T-helper 2 cell treated with Interferon-gamma antibody and Interleukin-4, amounts not matched to agents 100 ng/mL and 5 ng/mL, for 36 hours (primary cell): Measurements from ENCODE around the gene PPL. TPM values are rescaled to one million over a fixed set of nuclear protein-coding genes. Genes with fewer than 3 reads are reported as not detected.

Experiments used
- intact Hi-C: fragments of 100-400 bp; cut with micrococcal nuclease; formaldehyde crosslinking; loops from one replicate; pipeline ENCODE4 v1.15.1; 2023
- total RNA-seq: library from RNA; stranded (reverse); gene quantifications from 2 replicates; pipeline ENCODE4 v1.2.3, GENCODE V29; 2022

The PPL gene
- total RNA-seq, 1 donor from 2014 or later: not detected

DNA sequence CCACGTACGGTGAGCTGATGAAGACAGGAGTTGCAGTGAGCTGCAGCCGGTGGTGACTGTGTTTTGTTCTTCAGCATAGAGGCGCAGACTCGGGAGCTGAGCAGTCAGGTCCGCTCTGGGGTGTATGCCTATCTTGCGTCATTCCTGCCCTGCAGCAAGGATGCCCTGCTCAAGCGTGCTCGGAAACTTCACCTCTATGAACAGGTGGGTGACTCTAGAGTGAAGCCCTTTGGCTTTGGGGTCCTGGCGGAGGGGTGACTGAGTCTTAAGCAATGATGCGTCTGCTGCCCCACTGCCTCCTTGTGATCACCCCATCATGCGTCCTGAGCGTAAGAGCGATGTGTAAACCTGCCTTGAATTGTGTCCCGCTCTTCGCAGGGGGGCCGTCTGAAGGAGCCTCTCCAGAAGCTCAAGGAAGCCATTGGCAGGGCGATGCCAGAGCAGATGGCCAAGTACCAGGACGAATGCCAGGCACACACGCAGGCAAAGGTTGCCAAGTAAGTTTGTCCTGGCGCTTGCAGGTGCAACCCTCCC lies 66.7 kb downstream of the PPL start:
- intact Hi-C loops: no loop called here

DNA sequence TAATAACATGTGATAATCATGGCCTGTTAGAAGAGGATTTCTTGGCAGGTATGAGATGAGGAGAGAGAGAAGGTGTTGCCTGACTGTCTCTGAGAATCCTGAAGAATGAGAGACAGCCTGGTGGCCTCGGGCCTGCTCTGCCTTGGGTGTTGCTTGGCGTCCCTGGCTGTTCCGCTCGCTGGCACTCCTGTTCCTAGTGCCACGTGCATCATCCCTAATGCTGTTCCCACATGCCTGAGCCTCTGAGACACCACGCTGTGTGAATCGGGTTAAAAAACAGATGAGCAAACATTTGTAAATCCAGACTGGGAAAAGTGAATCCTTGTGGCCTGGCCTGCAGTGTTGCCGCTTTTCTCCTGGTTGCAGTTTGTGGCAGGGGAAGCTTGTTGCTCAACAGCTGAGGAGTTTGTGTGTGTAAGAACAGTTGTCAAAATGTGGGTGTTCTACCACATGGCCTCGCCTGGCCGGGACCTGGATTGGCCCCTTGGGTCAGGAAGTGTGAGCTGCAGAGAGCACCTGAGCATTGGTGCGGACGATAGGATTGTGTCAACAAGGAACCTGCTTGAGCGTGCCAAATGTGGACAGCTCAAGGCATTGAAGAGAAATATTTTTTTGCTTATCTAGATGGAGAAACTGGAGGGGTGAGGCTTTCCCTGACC lies 67.7 kb downstream of the PPL start:
- intact Hi-C loops: no loop called here

DNA sequence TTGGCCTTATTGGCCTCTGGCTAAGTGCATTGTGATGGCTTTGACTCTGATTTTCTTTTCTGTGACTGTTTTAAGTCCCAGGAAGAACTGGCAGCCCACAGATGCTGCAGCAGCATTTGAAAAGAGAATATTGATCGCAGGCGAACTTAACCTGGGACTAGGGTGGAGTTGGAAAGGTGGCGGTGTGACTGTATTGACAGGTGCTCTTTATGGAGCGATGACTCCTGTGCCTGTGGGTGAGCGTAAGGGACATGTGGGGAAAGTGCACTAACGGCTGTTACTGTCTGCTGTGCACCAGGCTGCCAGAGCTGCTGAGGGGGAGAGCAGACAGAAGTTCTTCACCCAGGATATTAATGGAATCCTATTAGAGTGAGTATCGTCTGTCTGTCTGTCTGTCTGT lies 68.4 kb downstream of the PPL start:
- intact Hi-C loops: no loop called here

DNA sequence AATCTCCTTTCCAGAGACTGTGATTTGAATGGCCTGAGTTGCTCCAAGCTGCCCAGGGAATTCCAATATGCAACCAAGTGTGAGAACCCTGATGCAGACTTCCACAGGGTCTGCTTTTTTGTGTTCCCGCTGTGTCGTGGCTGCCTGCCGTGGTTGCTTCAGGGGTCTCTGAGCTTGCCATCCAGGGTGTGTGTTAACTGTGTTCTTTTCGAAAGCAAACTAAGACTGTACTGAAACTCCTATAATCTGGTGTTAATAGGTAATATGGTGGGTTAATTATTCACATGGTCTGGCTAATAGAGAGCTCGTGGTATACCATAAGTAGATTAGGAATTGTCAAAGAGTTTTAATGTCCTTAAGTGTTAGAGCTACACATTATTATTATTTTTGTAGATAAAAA lies 68.9 kb downstream of the PPL start:
- intact Hi-C loops: no loop called here

DNA sequence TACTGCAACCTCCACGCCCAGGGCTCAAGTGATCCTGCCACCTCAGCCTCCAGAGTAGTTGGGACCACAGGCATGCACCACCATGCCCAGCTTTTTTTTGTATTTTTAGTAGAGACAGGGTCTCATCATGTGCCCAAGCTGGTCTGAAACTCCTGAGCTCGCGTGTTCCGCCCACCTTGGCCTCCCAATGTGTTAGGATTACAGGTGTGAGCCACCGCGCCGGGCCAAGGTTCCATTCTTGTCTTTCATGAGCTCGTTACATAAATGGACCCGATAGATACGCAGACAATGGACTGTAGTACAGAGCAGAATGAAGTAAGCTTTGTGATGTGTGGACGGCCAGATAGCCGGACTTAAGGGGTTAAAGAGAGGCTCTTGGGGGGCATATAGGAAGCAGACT lies 70.4 kb downstream of the PPL start:
- intact Hi-C loops: no loop called here

DNA sequence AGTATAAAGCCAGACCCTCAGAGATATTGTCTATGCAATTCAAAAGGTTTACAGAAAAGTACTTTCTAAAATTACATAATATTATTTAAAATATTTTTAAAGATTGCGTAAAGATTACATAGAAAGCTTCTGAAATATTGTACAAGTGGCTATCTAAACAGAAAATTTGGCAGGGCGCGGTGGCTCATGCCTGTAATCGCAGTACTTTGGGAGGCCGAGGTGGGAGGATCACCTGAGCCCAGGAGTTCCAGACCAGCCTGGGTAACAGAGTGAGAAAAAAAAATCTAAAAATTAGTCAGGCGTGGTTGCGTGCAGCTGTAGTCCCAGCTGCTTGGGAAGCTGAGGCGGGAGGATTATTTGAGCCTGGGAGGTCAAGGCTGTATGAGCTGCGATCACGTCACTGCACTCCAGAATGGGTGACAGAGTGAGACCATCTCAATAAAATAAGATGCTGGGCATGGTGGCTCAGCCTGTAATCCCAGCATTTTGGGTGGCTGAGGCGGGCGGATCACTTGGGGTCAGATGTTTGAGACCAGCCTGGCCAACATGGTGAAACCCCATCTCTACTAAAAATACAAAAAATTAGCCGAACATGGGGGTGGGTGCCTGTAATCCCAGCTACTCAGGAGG lies 71.6 kb downstream of the PPL start:
- intact Hi-C loops: no loop called here

DNA sequence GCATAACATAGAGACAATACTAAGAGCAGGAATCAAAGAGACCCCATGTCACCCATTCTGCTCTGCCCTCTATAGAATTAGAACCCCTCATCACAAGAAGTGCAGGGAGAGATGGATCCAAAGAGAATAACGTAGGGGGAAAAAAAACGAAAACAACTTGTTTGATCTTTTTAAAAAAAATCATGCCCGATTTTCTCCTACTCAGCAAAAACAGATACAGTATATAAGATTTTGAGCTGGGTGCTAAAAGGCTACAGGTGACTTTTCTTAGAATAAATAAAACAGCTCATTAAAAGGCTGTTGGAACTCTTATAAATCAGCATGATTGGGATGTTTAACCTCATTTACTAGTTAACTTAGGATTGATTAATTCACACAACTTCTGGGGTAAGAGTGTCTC lies 72.2 kb downstream of the PPL start:
- intact Hi-C loops: no loop called here

DNA sequence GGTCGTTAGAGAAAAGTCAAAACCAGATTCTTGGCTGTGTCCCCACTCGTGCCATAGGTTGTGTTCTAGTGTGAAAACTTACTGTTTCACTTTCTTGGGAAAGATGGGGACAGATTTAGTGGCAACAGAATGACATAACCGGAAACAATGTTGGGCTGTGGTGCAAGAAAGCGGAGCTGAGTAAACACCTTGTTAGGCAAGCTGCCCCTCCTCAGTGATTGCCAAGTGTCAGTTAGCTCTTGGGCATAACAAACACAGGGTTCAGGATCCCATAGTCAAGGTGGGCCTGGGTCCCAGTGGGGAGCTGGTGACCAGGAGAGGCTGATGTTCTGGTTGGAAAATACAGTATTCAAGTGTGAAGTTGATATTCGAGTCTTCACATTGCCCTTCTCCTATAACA lies 74.3 kb downstream of the PPL start:
- intact Hi-C loops: no loop called here

DNA sequence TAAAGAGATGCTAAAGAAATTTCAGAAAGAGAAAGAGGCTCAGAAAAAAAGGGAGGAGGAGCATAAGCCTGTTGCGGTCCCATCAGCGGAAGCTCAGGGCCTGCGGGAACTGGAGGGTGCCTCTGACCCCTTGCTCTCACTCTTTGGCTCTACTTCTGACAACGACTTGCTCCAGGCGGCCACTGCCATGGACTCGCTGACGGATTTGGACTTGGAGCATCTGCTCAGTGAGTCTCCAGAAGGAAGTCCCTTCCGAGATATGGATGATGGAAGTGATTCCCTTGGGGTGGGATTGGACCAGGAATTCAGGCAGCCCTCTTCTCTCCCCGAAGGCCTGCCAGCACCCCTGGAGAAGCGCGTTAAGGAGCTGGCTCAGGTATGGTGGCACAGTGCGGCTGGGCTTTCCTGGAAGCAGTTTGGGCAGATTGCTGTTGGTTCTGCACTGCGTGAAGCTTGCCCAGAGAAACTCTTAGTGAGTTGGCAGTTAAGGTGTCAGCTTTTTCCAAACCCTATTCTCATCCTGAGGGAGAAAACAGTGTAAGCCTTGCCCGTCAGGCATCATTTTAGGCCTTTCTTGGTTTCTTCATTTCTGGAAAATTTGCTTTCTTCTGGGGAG lies 76.1 kb downstream of the PPL start:
- intact Hi-C loops: no loop called here

DNA sequence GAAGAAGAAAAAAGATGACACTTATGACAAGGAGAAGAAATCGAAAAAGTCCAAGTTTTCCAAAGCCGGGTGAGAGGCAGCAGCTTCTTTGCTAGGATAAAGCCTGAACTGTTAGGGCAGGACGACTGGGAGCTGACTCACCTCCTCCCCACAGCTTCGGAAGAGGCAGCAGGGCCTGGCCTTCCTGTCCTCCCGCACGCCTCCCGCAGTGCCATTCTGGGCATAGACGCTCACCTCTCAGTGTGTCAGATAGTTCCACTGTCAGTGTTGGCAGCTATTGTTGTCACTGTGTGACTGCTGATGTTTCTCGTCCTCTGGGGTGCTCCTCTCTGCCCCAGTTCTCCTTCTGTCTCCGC lies 77.1 kb downstream of the PPL start:
- intact Hi-C loops: no loop called here

DNA sequence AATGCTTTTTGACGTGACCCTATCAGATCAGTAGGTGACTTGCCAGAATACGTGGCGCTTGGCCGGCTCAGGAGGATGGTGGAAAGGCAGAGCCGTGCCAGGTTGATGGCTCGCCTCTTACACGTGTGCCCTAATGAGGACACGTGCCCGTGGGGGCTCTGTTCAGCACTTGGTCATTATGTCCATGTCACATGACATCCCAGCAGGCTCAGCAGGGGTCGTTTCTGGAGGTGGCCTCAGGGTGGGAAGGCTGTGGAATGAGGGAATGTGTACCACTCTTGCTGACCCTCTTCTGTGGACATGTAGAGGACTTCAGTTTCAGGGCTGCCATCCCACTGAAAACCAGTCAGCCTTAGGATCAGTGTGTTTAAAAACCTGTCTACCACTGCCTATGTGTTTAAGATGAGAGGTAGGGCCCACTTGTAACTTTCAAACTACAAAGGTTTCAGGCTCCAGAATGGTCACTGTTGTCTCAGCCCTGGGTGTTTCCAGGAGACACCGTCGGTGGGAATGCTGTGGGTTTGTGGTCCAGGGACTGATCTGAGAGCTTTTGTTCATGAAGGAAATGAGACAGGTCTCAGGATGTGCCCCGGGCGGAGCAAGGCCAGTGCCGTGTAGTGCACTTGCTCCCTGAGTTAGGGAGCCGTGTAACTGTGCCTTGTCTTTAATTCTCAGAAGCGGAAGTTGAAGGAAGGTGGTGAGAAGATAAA lies 77.6 kb downstream of the PPL start:
- intact Hi-C loops: no loop called here

DNA sequence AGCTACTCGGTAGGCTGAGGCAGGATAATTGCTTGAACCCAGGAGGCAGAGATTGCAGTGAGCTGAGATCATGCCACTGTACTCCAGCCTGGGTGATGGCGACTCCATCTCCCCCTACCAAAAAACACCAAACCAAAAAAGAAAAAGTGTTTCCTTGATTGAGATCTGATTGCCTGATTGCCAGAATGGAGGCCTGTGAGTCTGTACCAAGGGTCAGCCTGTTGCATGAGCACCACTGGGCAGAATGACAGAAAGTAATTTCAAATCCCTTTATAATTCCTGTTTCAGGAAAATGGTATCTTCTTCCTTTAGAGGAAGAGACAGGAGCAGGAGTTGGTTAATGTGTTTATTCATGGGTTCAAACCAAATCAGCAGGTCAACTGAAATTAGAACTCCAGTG lies 81.1 kb downstream of the PPL start:
- intact Hi-C loops: no loop called here

DNA sequence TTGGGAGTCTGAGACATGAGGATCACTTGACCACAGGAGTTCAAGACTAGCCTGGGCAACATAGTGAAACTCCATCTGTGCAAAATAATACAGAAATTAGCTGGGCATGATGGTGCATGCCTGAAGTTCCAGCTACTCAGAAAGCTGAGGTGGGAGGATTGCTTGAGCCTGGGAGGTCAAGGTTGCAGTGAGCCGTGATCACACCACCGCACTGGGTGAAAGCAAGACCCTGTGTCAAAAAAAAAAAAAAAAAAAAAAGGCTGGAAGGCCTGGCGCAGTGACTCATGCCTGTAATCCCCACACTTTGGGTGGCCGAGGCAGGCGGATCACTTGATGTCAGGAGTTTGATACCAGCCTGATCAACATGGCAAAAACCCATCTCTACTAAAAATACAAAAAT lies 81.6 kb downstream of the PPL start:
- intact Hi-C loops: no loop called here

DNA sequence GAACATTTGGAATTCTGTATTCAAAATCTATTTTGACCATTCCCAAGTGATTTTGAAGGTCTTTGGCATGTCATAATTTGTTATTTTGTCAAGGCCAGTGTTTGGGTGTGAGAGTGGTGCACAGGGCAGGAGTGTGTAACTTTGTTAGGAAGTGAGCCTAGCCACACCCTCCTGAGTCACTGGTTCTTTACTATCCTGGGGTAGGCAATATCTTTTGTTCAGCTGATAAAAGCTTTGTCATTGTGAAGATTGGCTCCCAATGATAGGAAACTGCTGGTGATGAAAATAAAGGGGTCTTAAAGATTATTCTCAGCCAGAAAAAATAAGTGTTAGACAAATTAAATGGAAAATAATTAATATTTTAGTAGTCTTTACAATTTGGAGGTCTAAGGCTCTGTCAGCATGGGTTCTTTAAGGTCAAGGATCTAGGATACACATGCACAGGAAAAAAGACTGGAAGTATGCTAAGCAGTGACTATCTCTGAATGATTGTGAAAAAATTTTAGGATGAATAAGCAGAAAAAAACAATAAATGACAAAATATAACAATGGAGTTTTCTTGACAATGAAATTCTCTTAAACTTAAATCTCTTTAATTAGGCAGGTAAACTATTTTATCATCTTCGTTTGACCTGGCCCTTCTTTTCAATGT lies 84.6 kb downstream of the PPL start:
- intact Hi-C loops: no loop called here

DNA sequence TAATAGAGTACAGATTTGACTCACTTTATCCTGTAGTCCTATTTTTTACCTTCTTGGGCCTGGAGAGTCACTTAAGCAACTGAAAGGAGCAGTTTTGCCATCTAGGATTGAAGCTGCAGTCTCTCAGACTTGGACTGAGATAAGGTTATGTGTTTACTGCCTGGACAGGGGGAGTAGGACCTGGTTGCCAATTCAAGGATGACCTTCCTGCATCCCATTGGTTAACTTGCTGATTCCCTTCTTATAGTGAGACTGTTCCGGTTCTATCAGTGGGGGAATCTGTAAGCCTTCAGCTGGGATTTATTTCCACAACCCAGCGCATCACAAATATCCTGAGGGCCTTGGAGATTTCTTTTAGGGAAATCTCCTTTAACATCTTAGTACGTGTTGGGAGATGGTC lies 86.7 kb downstream of the PPL start:
- intact Hi-C loops: no loop called here

DNA sequence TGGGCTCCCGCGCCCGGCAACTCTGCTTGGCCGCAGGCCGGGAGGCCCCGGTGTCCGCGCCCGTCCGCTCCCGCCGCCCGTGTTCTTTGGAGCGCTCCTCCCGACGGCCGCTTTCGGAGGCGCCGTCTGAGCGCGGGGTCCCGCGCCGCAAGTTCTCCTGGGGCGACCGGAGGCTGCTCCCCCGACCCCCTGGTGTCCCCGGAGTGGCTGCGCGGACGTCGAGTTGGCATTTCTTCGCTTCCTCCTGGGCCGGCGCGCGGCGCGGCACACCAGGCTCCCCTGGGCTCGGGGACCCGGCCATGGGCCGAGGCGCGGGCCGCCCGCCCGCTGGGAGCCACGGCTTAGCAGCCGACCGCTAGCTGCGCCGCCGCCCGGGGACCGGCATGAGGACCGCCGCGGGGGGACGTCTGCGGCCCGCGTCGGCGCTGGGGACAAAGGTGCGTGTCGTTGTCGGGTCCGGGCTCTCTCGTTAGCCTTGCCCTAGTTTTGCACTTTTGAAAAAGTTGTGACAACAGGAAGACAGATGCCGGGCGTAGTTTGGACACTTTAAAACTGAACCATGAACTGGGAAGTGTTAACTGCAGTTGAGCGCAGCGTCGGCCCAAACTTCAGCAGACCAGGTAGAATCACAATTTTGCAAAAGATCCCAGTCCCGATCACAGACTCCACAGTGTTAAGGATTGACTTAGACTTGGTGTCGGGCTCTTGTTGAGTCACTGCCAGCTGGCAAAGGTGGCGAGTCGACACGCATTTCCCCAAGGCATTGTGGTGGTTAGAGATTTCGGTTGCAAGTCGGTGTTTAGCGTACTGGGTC lies 89.0 kb downstream of the PPL start:
- intact Hi-C loops: loop anchor here (1.0 to 5.0 kb wide), 7 partner anchors 46 to 249 kb away; partner anchors contain the start of genes ALG1, ANKS3, DNAAF8 and EEF2KMT

DNA sequence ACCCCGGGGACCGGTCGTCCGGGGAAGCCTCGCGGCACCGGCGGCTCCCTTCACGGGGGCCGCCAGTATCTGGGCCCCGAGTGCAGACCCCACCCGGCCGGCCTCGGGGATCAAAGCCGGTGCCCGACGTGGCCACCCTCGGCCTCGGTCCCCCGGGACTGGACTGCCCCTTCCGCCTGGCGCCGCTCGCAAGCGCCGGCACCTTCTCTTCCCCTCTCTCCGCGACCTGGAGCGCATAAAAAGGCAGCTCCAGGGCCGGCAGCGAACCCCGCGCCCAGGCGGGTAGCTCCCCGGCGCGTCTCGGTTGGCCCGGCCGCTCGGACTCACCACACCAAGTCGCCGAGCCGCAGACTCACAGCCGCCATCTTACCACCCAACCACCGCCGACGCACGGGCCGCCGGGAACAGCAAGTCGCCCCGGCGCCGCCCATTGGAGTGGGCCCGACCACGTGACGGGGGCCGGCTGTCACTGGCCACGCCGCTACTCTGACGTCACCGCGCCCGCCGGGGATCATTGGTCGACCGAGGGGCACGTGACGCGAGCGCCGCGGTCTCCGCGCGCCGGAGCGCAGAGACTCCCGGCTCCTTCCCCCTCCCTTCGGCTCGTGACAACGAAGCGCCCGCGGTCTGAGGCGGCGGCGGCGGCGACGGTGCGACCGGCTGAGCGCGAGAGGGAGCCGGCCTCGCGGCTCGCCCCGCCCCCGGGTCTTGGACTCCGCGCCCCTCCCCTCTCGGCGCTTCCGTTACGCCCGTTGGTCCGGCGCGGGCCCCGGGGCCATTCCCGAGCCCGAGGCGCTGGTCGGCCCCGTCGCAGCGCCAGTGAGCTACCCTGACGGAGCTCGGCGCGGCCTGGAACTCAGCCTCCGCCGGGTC lies 89.8 kb downstream of the PPL start, which contains the start of the genes GLYR1 and UBN1:
TSS of gene GLYR1 (minus strand) at position 388 of the 873 bp plus-strand sequence. CDS start at position 365, 23 bp downstream.
TSS of gene UBN1 (plus strand) at position 581 of the 873 bp plus-strand sequence. CDS start 5,437 bp downstream, outside the sequence.
- intact Hi-C loops: loop anchor here (1.0 to 5.0 kb wide), 7 partner anchors 45 to 250 kb away; partner anchors contain the start of genes ALG1, ANKS3, DNAAF8 and EEF2KMT

DNA sequence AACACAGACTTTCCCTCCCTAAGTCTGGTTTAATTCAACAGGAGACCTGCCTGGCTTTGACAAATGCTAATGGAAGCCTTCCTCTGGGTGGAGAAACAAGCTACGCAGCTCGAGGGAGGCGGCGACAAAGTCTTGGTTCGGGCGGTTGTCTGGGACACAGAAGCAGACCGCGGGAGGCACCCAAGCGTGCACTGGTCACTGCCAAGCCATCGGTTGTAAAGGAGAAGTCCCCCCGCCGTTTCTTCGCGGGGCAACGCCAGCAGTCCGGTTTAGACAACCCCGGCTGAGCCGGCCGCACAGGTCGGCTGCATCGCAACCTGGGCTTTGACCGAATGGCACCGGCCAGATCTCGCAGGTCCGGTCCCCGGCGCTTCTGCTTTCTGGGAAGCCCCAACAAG lies 90.4 kb downstream of the PPL start:
- intact Hi-C loops: loop anchor here (2.0 to 5.0 kb wide), 4 partner anchors 110 to 251 kb away; partner anchors contain the start of genes ALG1, EEF2KMT and NAGPA

DNA sequence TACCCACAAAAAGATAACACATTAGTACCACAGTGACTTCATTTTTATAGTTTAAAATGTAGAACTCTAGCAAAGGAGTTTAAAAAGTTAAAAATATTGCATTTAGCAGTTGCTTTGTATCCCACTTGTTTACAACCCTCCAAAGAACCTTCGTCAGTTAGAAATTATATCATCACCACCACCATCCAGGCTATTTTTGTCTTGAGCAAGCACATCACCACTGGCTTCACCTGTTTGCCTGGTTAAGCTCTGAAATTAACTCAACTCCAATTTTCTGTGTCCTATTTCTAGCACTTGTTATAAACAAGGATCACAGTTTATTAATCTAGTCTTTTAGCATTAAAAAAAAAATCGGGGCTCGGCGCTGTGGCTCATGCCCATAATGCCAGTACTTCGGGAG lies 96.0 kb downstream of the PPL start:
- intact Hi-C loops: no loop called here
